H1 (cell line): Measurements from ENCODE around the gene TMEM92. TPM values are rescaled to one million over a fixed set of nuclear protein-coding genes. Genes with fewer than 3 reads are reported as not detected.
A peak's percentile ranks its signal among the peaks of the same experiment; 100 is the strongest.

Source experiments
- CTCF ChIA-PET: fragments of 300-600 bp; sonication (Branson Sonifier 250); formaldehyde crosslinking; loops from one replicate; lab custom pipeline; 2021; ENCODE audit not compliant: partially characterized antibody; lab: Charles Lee
- POLR2A ChIA-PET: fragments of 300-600 bp; sonication (Branson Sonifier 250); formaldehyde crosslinking; loops from one replicate; lab custom pipeline; 2021; ENCODE audit warnings: inconsistent platforms; ENCODE audit not compliant: partially characterized antibody; lab: Charles Lee
- DNase-seq, 2 experiments: peaks; one replicate each; pipeline versions ENCODE4 v3.0.0 to v3.0.0-alpha.2; 2010 to 2022; ENCODE audit warnings: low spot score in 2 of 2, low read depth in 1 of 2, mixed read lengths in 1 of 2
- FAIRE-seq: peaks from 2 replicates; lab custom pipeline; 2011; peaks lifted over from hg19 to GRCh38; lab: Jason Lieb, UNC
- H2AFZ ChIP-seq: 2 replicates; pipeline ENCODE4 v1.8.1; 2012; ENCODE audit warnings: low read length, inconsistent platforms
- H2AK5ac ChIP-seq: 2 replicates; pipeline ENCODE4 v1.6.1; 2013; ENCODE audit warnings: low read depth, low read length
- H2BK120ac ChIP-seq: replicated peaks from 2 replicates; pipeline ENCODE3; 2013; ENCODE audit warnings: low read depth, low read length, inconsistent platforms
- H2BK12ac ChIP-seq: 2 replicates; pipeline ENCODE4 v1.6.1; 2013; ENCODE audit warnings: low read depth, low read length
- H2BK15ac ChIP-seq: 2 replicates; pipeline ENCODE4 v1.6.1; 2013; ENCODE audit warnings: low read length
- H2BK20ac ChIP-seq: 2 replicates; pipeline ENCODE4 v1.6.1; 2013; ENCODE audit warnings: low read length
- H2BK5ac ChIP-seq: 2 replicates; pipeline ENCODE4 v1.6.1; 2013; ENCODE audit warnings: low read depth, low read length
- H3K14ac ChIP-seq: 2 replicates; pipeline ENCODE4 v1.6.1; 2013; ENCODE audit warnings: inconsistent platforms; ENCODE audit not compliant: insufficient read length
- H3K18ac ChIP-seq: 2 replicates; pipeline ENCODE4 v1.6.1; 2013; ENCODE audit warnings: low read length; ENCODE audit errors: extremely low read depth
- H3K23ac ChIP-seq: 2 replicates; pipeline ENCODE4 v1.6.1; 2013; ENCODE audit warnings: inconsistent platforms; ENCODE audit not compliant: insufficient read length
- H3K23me2 ChIP-seq: 2 replicates; pipeline ENCODE4 v1.6.1; 2013; ENCODE audit warnings: low read depth, low read length
- H3K27ac ChIP-seq: 2 replicates; pipeline ENCODE4 v1.6.1; 2011; ENCODE audit warnings: low read depth, low read length, inconsistent platforms
- H3K27me3 ChIP-seq, 4 experiments: replicated peaks in 1 of 4; 1 replicate in 1 of 4; 2 replicates in 3 of 4; pipeline versions ENCODE4 v1.6.1 to v1.8.1; 2011 to 2013; ENCODE audit warnings: low read length in 3 of 4, mild to moderate bottlenecking in 3 of 4, inconsistent platforms in 2 of 4, mixed read lengths in 2 of 4, moderate library complexity in 1 of 4; ENCODE audit not compliant: control insufficient read depth in 3 of 4, insufficient read depth in 3 of 4; ENCODE audit errors: extremely low read depth in 1 of 4
- H3K36me3 ChIP-seq, 4 experiments: 2 replicates each; pipeline versions ENCODE4 v1.6.1 to v1.8.1; 2011 to 2013; ENCODE audit warnings: mild to moderate bottlenecking in 4 of 4, low read length in 3 of 4, moderate library complexity in 2 of 4, control low read depth in 1 of 4, inconsistent platforms in 1 of 4; ENCODE audit not compliant: insufficient read depth in 4 of 4, control insufficient read depth in 2 of 4
- H3K4ac ChIP-seq: replicated peaks from 2 replicates; pipeline ENCODE3; 2013; ENCODE audit warnings: low read length, low read depth, mixed read lengths, inconsistent platforms; ENCODE audit not compliant: insufficient read length
- H3K4me1 ChIP-seq, 4 experiments: replicated peaks in 1 of 4; 1 replicate in 1 of 4; 2 replicates in 3 of 4; pipeline versions ENCODE4 v1.6.1 to v1.8.1; 2011 to 2013; ENCODE audit warnings: low read length in 3 of 4, inconsistent platforms in 2 of 4, mixed read lengths in 1 of 4; ENCODE audit not compliant: insufficient read depth in 4 of 4, control insufficient read depth in 3 of 4
- H3K4me2 ChIP-seq, 2 experiments: 2 replicates each; pipeline versions ENCODE4 v1.6.1 to v1.8.1; 2011 to 2013; ENCODE audit warnings: low read depth in 2 of 2, low read length in 2 of 2, control low read depth in 1 of 2, inconsistent platforms in 1 of 2, mild to moderate bottlenecking in 1 of 2; ENCODE audit not compliant: insufficient read depth in 1 of 2
- H3K4me3 ChIP-seq, 4 experiments: fragments of 200-600, 300-600 bp in 1 of 4; sonication (generic), shearing (Covaris generic), sonication (Bioruptor Twin) in 1 of 4; 2 replicates each; pipeline versions ENCODE4 v1.5.1 to v1.8.1; 2011 to 2016; ENCODE audit warnings: low read length in 4 of 4, low read depth in 3 of 4, control low read depth in 2 of 4, inconsistent platforms in 2 of 4, mild to moderate bottlenecking in 2 of 4, mixed read lengths in 1 of 4, moderate library complexity in 1 of 4; ENCODE audit not compliant: insufficient read depth in 2 of 4; ENCODE audit errors: extremely low read depth in 1 of 4
- H3K56ac ChIP-seq: replicated peaks from 2 replicates; pipeline ENCODE3; 2013; ENCODE audit warnings: low read depth, mild to moderate bottlenecking, mixed read lengths, low read length, inconsistent platforms; ENCODE audit not compliant: insufficient read length
- H3K79me1 ChIP-seq: 2 replicates; pipeline ENCODE4 v1.6.1; 2013; ENCODE audit warnings: low read depth, low read length, control low read depth
- H3K79me2 ChIP-seq, 2 experiments: 2 replicates each; pipeline versions ENCODE4 v1.6.1 to v1.8.1; 2012 to 2013; ENCODE audit warnings: low read length in 2 of 2, mild to moderate bottlenecking in 2 of 2, inconsistent platforms in 1 of 2; ENCODE audit not compliant: insufficient read depth in 2 of 2, control insufficient read depth in 1 of 2
- H3K9ac ChIP-seq, 4 experiments: replicated peaks in 1 of 4; 1 replicate in 1 of 4; 2 replicates in 3 of 4; pipeline versions ENCODE4 v1.6.1 to v1.8.1; 2011 to 2013; ENCODE audit warnings: low read depth in 3 of 4, low read length in 3 of 4, control low read depth in 2 of 4, mild to moderate bottlenecking in 2 of 4, moderate library complexity in 2 of 4, inconsistent platforms in 1 of 4; ENCODE audit errors: extremely low read depth in 1 of 4
- H3K9me3 ChIP-seq, 2 experiments: 2 replicates each; pipeline versions ENCODE4 v1.6.1 to v1.8.1; 2012 to 2013; ENCODE audit warnings: mild to moderate bottlenecking in 2 of 2, moderate library complexity in 2 of 2, control low read depth in 1 of 2, inconsistent platforms in 1 of 2, low read depth in 1 of 2, low read length in 1 of 2, mixed read lengths in 1 of 2; ENCODE audit not compliant: insufficient read depth in 2 of 2
- H4K20me1 ChIP-seq, 2 experiments: replicated peaks in 1 of 2; 2 replicates each; pipeline versions ENCODE3 to v1.8.1; 2011 to 2013; ENCODE audit warnings: inconsistent platforms in 2 of 2, low read length in 2 of 2, mild to moderate bottlenecking in 1 of 2; ENCODE audit not compliant: insufficient read depth in 2 of 2, control insufficient read depth in 1 of 2
- H4K5ac ChIP-seq: 2 replicates; pipeline ENCODE4 v1.6.1; 2013; ENCODE audit warnings: low read length, low read depth, mixed read lengths, inconsistent platforms; ENCODE audit not compliant: insufficient read length
- H4K8ac ChIP-seq: 2 replicates; pipeline ENCODE4 v1.8.0; 2013; ENCODE audit warnings: mild to moderate bottlenecking, moderate library complexity, low read length, inconsistent platforms; ENCODE audit not compliant: insufficient read depth; ENCODE audit errors: extremely low read depth
- H4K91ac ChIP-seq: replicated peaks from 2 replicates; pipeline ENCODE3; 2013; ENCODE audit warnings: low read length, mixed read lengths, inconsistent platforms; ENCODE audit not compliant: insufficient read length
- EGR1 ChIP-seq: IDR thresholded peaks from 2 replicates; pipeline ENCODE4 v1.6.1; 2011; ENCODE audit warnings: low read depth, low read length, borderline replicate concordance
- GABPA ChIP-seq: IDR thresholded peaks from 2 replicates; pipeline ENCODE4 v1.6.1; 2011; ENCODE audit warnings: mild to moderate bottlenecking, low read length, moderate library complexity, borderline replicate concordance; ENCODE audit not compliant: insufficient read depth
- KDM5A ChIP-seq: fragments of 200-600 bp; IDR thresholded peaks from 2 replicates; pipeline ENCODE4 v1.7.1; 2012; ENCODE audit warnings: mild to moderate bottlenecking, low read length, inconsistent platforms, mixed read lengths
- PHF8 ChIP-seq: fragments of 200-600 bp; sonication (generic); conservative IDR thresholded peaks from 2 replicates; pipeline ENCODE4 v1.7.1; 2012; ENCODE audit warnings: low read depth, mild to moderate bottlenecking, inconsistent platforms, low read length, moderate library complexity
- RBBP5 ChIP-seq: IDR thresholded peaks from 2 replicates; pipeline ENCODE4 v1.7.1; 2012; ENCODE audit warnings: low read depth, mild to moderate bottlenecking, inconsistent platforms, low read length, moderate library complexity, borderline replicate concordance
- SIN3A ChIP-seq, 2 experiments: IDR thresholded peaks in 1 of 2; conservative IDR thresholded peaks in 1 of 2; 2 replicates each; pipeline ENCODE4 v1.6.1; 2011 to 2012; ENCODE audit warnings: low read length in 2 of 2, improper control_type of control experiment in 1 of 2, low read depth in 1 of 2, mild to moderate bottlenecking in 1 of 2
- SP4 ChIP-seq: IDR thresholded peaks from 2 replicates; pipeline ENCODE4 v1.6.1; 2012; ENCODE audit warnings: low read length, inconsistent platforms
- SRF ChIP-seq: IDR thresholded peaks from 2 replicates; pipeline ENCODE4 v1.6.1; 2011; ENCODE audit warnings: mild to moderate bottlenecking, low read depth, low read length, moderate library complexity
- TAF1 ChIP-seq: IDR thresholded peaks from 2 replicates; pipeline ENCODE4 v1.6.1; 2011; ENCODE audit warnings: mild to moderate bottlenecking, low read depth, low read length
- TAF7 ChIP-seq: optimal IDR thresholded peaks from 2 replicates; pipeline ENCODE3; 2011; ENCODE audit warnings: low read depth, mild to moderate bottlenecking, inconsistent platforms, low read length, moderate library complexity, borderline replicate concordance
- WGBS, 2 experiments: shearing (Covaris generic) in 1 of 2; methylation state at CpG; one replicate each; pipeline versions ENCODE4 v1.1.6 to v1.1.7; 2013 to 2015; ENCODE audit warnings: low lambda C conversion rate in 2 of 2, mixed read lengths in 2 of 2, inconsistent platforms in 1 of 2, low coverage in 1 of 2, missing lambda C conversion rate in 1 of 2; ENCODE audit not compliant: insufficient replicate concordance in 2 of 2, insufficient coverage in 1 of 2, insufficient read length in 1 of 2; ENCODE audit errors: extremely low coverage in 1 of 2, missing lambda C conversion rate in 1 of 2; 5-methylcytosine and 5-hydroxymethylcytosine counted together
- polyA plus RNA-seq, 7 experiments: library from polyadenylated mRNA; depleted of rRNA in 3 of 7; stranded (reverse) in 5 of 7; unstranded in 2 of 7; fragments of >200 nt in 5 of 7; fragments of 200-250 nt in 2 of 7; gene quantifications; 1 replicate in 5 of 7; 2 replicates in 1 of 7; 4 replicates in 1 of 7; pipeline versions ENCODE4 v1.2.1 to v1.2.3, GENCODE V29; 2011 to 2013; ENCODE audit warnings: missing spikeins in 2 of 7, mixed read lengths in 2 of 7
- total RNA-seq: library from RNA; stranded (reverse); fragmentation: NEBNext Ultra II Directional; extraction: Animal tissue kit (Norgen Biotek cat#: 25700); gene quantifications from 2 replicates; pipeline ENCODE4 v1.2.1, GENCODE V29; 2021
- TF ChIP-seq, protein P1 (sequence below): IDR thresholded peaks from 2 replicates; pipeline ENCODE4 v1.6.1; 2012; ENCODE audit warnings: low read length, inconsistent platforms

The TMEM92 gene
- total and polyA plus RNA-seq, 2 of the 8 experiments (the other 6 are each of a cell fraction or from before 2014, with no cell fraction given) = 11.9 to 24.8 TPM

DNA sequence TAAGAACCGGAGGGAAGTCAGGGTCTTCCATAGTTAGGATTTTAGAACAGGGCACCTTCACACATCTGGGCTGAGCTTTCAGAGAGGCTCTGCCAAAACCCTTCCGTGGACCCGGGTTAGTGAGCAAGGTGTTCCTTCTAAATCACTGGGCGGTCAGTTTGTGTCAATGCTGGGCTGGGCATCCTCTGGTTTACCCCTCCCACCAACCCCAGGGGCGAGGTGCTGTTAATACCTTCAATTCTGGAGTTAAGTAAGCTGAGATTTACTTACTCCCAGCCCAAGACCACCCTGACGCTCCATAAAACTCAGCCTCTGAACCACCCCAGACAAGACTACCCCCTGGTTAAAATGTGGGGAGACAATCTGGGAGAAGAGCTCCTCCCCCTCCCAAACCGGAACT, 1.0 kb downstream of the TMEM92 start:
- 86% methylated on average over 7 of the region's 7 CpGs; no CpG with 5 or more reads in 1 of the 2 experiments for WGBS, 2 experiments
- no peak for FAIRE-seq
- no peak for TF ChIP-seq PHF8
- no peak for TF ChIP-seq GABPA
- TF ChIP-seq SIN3A (conservative IDR thresholded peaks at IDR 0.05 in 1 of 2, IDR thresholded peaks at IDR 0.05 in 1 of 2; ENCODE audit: low read depth in 1 of 2, low read length in 2 of 2) = no peak
- TF ChIP-seq SRF = no peak
- no peak for TF ChIP-seq KDM5A
- TF ChIP-seq SP4 = no peak
- TF ChIP-seq RBBP5 = no peak
- TF ChIP-seq TAF7 = no peak
- TF ChIP-seq, protein P1, sequence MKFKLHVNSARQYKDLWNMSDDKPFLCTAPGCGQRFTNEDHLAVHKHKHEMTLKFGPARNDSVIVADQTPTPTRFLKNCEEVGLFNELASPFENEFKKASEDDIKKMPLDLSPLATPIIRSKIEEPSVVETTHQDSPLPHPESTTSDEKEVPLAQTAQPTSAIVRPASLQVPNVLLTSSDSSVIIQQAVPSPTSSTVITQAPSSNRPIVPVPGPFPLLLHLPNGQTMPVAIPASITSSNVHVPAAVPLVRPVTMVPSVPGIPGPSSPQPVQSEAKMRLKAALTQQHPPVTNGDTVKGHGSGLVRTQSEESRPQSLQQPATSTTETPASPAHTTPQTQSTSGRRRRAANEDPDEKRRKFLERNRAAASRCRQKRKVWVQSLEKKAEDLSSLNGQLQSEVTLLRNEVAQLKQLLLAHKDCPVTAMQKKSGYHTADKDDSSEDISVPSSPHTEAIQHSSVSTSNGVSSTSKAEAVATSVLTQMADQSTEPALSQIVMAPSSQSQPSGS = no peak
- no peak for TF ChIP-seq TAF1
- no peak for TF ChIP-seq EGR1

More for the DNA sequence above, 1.0 kb downstream of the TMEM92 start:
- no peak overlapping the region for H3K14ac ChIP-seq
- no peak overlapping the region for H3K56ac ChIP-seq
- H3K9me3 ChIP-seq = no peaks in the 10 kb centered on the region
- H4K20me1 ChIP-seq = no peaks in the 10 kb centered on the region
- 0 out of 2 replicates have a peak overlapping the region, but pooled peaks have one; percentile 75 for H2BK5ac ChIP-seq
- DNase-seq = no peak
- H3K4me3 ChIP-seq = peak overlapping the region in 1 of 4 experiments; percentile 63; a peak in 2 of 8 replicates
- H2BK120ac ChIP-seq = no peak overlapping the region
- CTCF ChIA-PET = interaction anchor here (0.6 to 41.5 kb wide), 14 partner anchors 8 to 184 kb away, joined by 3 to 1349 read pairs (median 4); partner anchors contain the start of genes COL1A1 and PDK2
- H2BK15ac ChIP-seq = no peak overlapping the region
- H3K27ac ChIP-seq = no peak overlapping the region
- peaks cover 2% of the 10 kb centered on the region; the same call in 1 of the 2 replicates for H3K79me1 ChIP-seq
- no peak overlapping the region for H4K5ac ChIP-seq
- H3K9ac ChIP-seq = no peak overlapping the region; a peak in 1 of 7 replicates
- H2AFZ ChIP-seq = no peak overlapping the region
- H2BK12ac ChIP-seq = no peak overlapping the region
- no peak overlapping the region for H3K23ac ChIP-seq
- no peak overlapping the region for H4K91ac ChIP-seq
- no peaks in the 10 kb centered on the region; a peak in 1 of 4 replicates for H3K79me2 ChIP-seq
- no peak overlapping the region for H2BK20ac ChIP-seq
- peaks cover 6 to 38% (median 28%) of the 10 kb centered on the region in 4 experiments for H3K4me1 ChIP-seq
- H3K23me2 ChIP-seq = peaks cover 4% of the 10 kb centered on the region; the same call in 1 of the 2 replicates
- peaks cover 0 to 12% (median 5%) of the 10 kb centered on the region in 4 experiments; a peak in 3 of 7 replicates for H3K27me3 ChIP-seq
- POLR2A ChIA-PET = interaction anchor here (0.8 to 3.2 kb wide), 3 partner anchors 8 to 74 kb away, joined by 3 to 22 read pairs (median 7); partner anchors contain the start of gene COL1A1
- peak overlapping the region; percentile 60; the same call in 1 of the 2 replicates for H3K18ac ChIP-seq
- H2AK5ac ChIP-seq = no peak overlapping the region; the same call in 1 of the 2 replicates
- peak overlapping the region; percentile 90 to 91 for H3K4me2 ChIP-seq
- H3K36me3 ChIP-seq = peaks cover 0 to 6% (median 0%) of the 10 kb centered on the region in 4 experiments; a peak in 2 of 8 replicates
- H3K4ac ChIP-seq = no peak overlapping the region
- H4K8ac ChIP-seq = no peak overlapping the region
